Measurements from ENCODE around the gene ATP10D. TPM values are rescaled to one million over a fixed set of nuclear protein-coding genes. Genes with fewer than 3 reads are reported as not detected.

The ATP10D gene
- total RNA-seq, 2 experiments from 2014 or later = 3.7 to 4.1 TPM

DNA sequence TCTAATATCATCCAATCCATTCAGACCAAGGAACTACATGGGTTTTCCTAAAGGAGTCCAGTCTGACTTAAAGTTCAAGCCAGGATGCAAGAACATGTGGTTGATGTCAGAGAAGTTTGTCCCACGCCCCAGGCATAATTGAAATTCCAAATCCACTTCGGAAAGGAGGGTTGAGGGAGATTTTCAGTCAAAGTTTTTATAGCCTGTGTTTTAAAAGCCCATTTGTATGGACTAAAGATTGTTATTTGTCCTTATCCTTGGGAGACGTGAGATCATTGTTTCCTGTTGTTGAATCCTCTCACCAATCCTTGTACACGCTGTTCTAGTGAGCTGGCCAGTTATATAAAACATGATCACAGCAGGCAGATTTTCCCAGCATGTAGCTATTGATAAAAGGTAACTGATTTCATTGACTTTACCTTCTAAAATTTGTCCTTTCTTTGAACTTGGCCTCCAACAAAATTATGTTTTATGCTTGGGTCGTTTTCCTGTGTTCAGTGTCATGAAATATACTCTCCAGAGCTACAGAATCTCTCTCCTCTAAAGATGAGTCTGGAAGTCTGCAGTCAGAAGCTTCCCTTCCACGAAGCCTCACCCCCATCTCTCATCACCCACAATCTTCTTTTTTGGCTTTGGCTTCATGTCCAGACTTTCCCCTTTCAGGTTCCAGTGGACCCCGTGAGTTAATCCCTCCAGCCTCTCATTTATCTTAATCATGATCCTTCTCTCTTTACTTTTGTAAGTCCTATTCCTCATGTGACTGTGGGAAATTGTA, 92.9 kb downstream of the ATP10D start:
- DNase-seq = no peak
- H3K36me3 Mint-ChIP-seq (ENCODE audit: low read depth) = no peaks in the 10 kb centered on the region
- ChIA-PET POLR2A (no interaction called here), CTCF (no interaction called here)
- H3K4me1 Mint-ChIP-seq = no peaks in the 10 kb centered on the region
- no peaks in the 10 kb centered on the region for H3K27me3 Mint-ChIP-seq
- no peaks in the 10 kb centered on the region for H3K9me3 Mint-ChIP-seq
- H3K27ac Mint-ChIP-seq = no peak overlapping the region
- no peak overlapping the region for H3K4me3 Mint-ChIP-seq

DNA sequence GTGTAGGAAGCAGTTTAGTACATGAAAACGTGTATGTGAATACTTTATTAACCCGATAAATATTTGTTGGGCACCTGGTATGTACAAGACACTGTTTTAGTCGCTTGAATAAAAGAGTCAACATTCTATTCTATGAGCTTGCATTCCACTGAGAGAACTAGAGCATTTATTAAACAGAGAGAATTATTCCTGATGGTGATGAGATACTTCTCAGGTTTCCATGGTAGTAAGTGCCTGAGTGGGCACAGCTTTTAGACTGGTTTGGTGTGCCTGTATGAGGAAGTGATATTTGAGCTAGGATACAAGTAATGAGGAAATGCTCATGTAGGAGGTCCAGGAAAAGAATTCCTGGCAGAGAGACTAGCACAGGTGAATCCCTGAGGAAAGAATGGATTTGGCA, 94.2 kb downstream of the ATP10D start:
- H3K27me3 Mint-ChIP-seq = no peaks in the 10 kb centered on the region
- H3K4me1 Mint-ChIP-seq = no peaks in the 10 kb centered on the region
- no peaks in the 10 kb centered on the region for H3K36me3 Mint-ChIP-seq (ENCODE audit: low read depth)
- no peak for DNase-seq
- POLR2A ChIA-PET = no interaction called here
- no peaks in the 10 kb centered on the region for H3K9me3 Mint-ChIP-seq
- no peak overlapping the region for H3K27ac Mint-ChIP-seq
- no peak overlapping the region for H3K4me3 Mint-ChIP-seq
- CTCF ChIA-PET = no interaction called here

DNA sequence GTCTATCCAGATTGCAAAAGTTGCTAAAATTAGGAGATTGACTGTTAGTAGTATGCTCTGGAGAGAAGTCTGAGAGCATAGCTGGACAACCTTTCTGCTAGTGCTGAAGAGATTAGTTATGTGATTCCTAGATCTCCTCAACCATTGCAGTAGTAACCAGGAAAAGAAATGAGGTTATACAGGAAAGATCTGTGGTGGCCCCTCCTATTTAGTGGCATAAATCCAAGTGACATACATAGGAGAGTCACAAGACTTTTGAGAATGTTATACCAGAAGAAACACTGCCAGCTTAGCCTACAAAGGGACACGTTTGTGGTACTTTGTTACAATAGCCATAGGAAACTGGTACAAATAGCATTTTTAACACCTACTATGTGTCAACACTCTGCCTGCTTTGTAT, 105.2 kb downstream of the ATP10D start:
- peaks cover 3% of the 10 kb centered on the region for H3K4me1 Mint-ChIP-seq
- no peak for DNase-seq
- no peak overlapping the region for H3K27ac Mint-ChIP-seq
- peaks cover 3% of the 10 kb centered on the region for H3K36me3 Mint-ChIP-seq (ENCODE audit: low read depth)
- no peak overlapping the region for H3K4me3 Mint-ChIP-seq
- H3K9me3 Mint-ChIP-seq = no peaks in the 10 kb centered on the region
- H3K27me3 Mint-ChIP-seq = no peaks in the 10 kb centered on the region
- ChIA-PET POLR2A (interaction anchor here (0.6 kb wide), 1 partner anchor 327 kb away, joined by 3 read pairs; no protein-coding TSS in a partner anchor), CTCF (interaction anchor here (0.5 kb wide), 1 partner anchor 18 kb away, joined by 3 read pairs; no protein-coding TSS in a partner anchor)

DNA sequence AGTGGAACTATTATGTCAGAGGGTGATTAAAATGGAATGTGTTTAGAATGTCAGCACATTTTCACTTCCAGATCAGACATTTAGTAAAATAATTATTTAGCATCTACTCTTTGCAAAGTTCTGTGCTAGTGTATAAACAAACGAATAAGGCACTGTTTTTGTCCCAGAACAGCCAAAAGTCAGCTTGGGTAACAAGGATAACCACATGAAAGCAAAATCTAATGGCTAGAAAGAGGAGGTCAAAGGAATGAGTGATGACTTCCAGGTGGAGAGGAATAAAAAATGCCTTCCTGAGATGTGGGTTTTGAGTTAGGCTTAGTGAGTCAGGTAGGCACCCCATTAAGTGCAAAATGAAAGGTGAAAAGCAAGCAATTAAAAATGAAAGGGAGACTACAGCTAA, 112.6 kb downstream of the ATP10D start:
- no peak overlapping the region for H3K4me3 Mint-ChIP-seq
- no peak overlapping the region for H3K27ac Mint-ChIP-seq
- no peaks in the 10 kb centered on the region for H3K27me3 Mint-ChIP-seq
- CTCF ChIA-PET = no interaction called here
- H3K4me1 Mint-ChIP-seq = no peaks in the 10 kb centered on the region
- DNase-seq = no peak
- H3K9me3 Mint-ChIP-seq = no peaks in the 10 kb centered on the region
- POLR2A ChIA-PET = no interaction called here
- no peaks in the 10 kb centered on the region for H3K36me3 Mint-ChIP-seq (ENCODE audit: low read depth)

DNA sequence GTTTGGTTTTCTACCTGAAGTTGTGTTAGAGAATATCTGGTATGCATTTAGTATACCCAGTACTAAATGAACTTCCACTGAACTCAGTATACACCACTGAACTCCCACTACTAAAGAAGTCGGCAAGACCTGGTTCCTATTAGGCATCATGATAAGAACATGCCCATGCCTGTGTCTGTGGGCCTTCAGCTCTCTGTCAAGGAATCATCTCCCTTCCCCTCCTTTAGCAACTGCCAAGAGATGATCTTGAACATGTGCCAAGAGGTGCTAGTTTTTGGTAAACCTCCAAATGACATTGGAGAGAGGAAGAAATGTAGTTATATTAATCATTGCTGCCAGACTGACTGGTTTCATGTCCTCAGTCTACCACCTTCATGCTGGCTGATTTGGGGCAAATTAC, 113.2 kb downstream of the ATP10D start:
- ChIA-PET POLR2A (no interaction called here), CTCF (no interaction called here)
- no peaks in the 10 kb centered on the region for H3K27me3 Mint-ChIP-seq
- H3K9me3 Mint-ChIP-seq = no peaks in the 10 kb centered on the region
- H3K4me3 Mint-ChIP-seq = no peak overlapping the region
- no peak overlapping the region for H3K27ac Mint-ChIP-seq
- no peak for DNase-seq
- no peaks in the 10 kb centered on the region for H3K36me3 Mint-ChIP-seq (ENCODE audit: low read depth)
- H3K4me1 Mint-ChIP-seq = no peaks in the 10 kb centered on the region

DNA sequence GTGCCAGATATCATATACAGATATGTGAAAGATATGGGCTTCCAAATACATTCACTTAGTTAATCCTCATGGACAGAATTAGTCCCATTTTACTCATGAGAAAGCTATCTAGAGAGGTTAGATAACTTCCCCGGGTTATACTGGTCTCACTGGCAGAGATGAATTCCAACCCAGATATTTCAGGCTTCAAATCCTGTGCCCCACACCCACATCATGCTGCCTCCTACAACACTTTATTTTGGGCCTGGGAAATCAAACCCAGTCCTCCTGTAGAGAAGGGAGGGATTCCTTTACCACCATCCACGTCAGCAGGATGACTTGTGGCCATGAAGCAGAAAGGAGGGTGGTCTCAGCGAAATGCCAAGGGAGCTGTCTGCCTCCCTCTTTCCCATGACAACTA, 113.8 kb downstream of the ATP10D start:
- Mint-ChIP-seq H3K4me3 (no peak overlapping the region), H3K27ac (no peak overlapping the region), H3K27me3 (no peaks in the 10 kb centered on the region), H3K36me3 (ENCODE audit: low read depth) (no peaks in the 10 kb centered on the region), H3K9me3 (no peaks in the 10 kb centered on the region), H3K4me1 (no peaks in the 10 kb centered on the region)
- DNase-seq = no peak
- ChIA-PET CTCF (no interaction called here), POLR2A (no interaction called here)

DNA sequence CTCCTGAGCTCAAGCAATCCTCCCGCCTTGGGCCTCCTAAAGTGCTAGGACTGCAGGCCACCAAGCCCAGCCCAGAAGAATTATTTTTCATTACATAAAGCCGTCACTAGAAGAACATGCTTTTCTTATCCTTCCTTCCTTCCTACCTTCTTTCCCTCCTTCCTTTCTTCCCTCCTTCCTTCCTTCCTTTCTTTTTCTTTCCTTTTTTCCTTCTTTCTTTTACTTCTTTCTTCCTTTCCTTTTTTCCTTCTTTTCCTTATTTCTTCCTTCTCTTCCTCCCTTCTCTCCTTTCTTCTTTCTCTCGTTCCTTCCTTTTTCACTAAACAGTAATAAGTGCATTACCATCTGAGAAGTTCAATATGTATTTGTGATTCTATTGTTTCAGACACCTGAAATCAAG, 121.4 kb downstream of the ATP10D start:
- H3K4me1 Mint-ChIP-seq = no peaks in the 10 kb centered on the region
- H3K27me3 Mint-ChIP-seq = no peaks in the 10 kb centered on the region
- no peak for DNase-seq
- ChIA-PET POLR2A (no interaction called here), CTCF (no interaction called here)
- no peak overlapping the region for H3K27ac Mint-ChIP-seq
- peaks cover 3% of the 10 kb centered on the region for H3K9me3 Mint-ChIP-seq
- no peaks in the 10 kb centered on the region for H3K36me3 Mint-ChIP-seq (ENCODE audit: low read depth)
- no peak overlapping the region for H3K4me3 Mint-ChIP-seq

DNA sequence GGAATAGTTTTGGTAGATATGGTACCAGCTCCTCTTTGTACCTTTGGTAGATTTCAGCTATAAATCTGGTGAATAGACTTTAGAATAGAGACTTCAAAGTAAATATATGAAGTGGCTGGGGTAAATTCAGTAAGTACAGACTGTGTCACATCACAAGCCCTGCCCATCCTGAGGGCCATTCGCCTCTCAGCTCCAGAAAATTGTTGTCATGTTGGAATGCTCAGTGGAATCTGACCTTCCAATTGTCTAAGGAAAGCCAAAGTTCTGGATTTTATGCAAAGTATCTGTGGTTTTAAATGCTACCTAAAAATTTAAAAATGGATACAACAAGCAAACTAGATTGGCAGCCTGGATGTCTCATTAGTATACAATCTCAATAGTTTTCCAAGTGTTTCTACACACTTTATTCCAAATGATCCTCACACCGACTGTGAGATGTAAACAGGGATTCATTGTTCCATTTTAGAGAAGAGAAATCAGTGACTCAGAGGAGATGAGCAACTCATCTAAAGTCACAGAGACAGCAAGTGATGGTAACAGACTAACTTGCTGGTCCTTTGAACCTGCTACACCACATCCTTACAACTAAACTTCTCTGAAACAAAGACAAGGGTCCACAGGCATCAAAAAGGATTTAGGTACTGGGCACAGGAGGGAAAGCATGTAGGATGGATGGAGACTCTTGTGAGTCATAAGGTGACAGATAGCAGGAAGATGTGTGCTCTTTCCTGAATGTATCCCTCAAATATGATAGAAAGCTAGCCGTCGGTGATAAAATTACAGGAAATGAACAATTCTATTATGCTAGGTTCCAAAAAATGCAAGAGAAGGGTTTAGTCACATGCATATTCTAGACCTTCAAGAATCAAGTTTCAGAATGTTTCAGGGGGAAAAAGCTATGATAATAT, 127.3 kb downstream of the ATP10D start:
- DNase-seq = no peak
- CTCF ChIA-PET = no interaction called here
- no peak overlapping the region for H3K27ac Mint-ChIP-seq
- POLR2A ChIA-PET = no interaction called here
- H3K36me3 Mint-ChIP-seq (ENCODE audit: low read depth) = no peaks in the 10 kb centered on the region
- H3K4me1 Mint-ChIP-seq = no peaks in the 10 kb centered on the region
- no peaks in the 10 kb centered on the region for H3K27me3 Mint-ChIP-seq
- H3K9me3 Mint-ChIP-seq = no peaks in the 10 kb centered on the region
- no peak overlapping the region for H3K4me3 Mint-ChIP-seq

DNA sequence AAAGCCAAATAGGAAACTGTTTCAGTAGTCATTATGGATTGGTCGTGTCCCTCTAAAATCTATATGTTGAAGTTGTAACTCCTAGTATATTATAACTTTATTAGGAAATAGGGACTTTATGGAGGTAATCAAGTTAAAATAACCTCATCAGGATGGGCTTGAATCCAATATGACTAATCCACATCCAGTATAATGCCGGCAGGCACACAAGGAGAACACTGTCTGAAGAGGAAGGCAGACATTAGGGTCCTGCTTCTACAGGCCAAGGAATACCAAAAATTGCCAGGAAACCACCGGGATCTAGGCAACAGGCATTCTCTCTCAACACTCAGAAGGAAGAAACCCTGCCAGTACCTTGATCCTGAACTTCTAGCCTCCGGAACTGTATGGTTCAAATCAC, 130.3 kb downstream of the ATP10D start:
- Mint-ChIP-seq H3K9me3 (no peaks in the 10 kb centered on the region), H3K36me3 (ENCODE audit: low read depth) (no peaks in the 10 kb centered on the region), H3K27me3 (peaks cover 2% of the 10 kb centered on the region), H3K4me3 (no peak overlapping the region), H3K27ac (no peak overlapping the region), H3K4me1 (no peaks in the 10 kb centered on the region)
- ChIA-PET POLR2A (no interaction called here), CTCF (no interaction called here)
- no peak for DNase-seq

DNA sequence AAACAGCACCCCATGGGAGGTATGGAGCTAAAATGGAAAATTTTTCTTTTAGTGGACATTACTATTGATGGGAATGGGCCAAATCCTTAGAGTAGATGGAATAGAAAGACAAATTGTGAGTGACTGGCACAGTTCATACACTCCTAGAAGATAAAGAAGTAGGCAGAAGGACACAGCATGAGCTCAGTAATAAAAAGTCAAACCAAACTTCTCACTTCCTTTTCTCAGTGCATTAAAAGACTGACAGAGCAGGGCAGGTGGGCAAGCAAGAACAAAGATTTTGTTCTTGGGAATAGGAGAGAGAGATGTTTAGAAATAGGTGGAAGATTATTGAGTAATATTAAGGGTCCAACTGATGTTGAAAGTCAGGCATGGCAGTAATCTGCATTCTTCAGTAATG, 132.5 kb downstream of the ATP10D start:
- DNase-seq = no peak
- H3K9me3 Mint-ChIP-seq = no peaks in the 10 kb centered on the region
- ChIA-PET CTCF (no interaction called here), POLR2A (no interaction called here)
- no peak overlapping the region for H3K4me3 Mint-ChIP-seq
- no peak overlapping the region for H3K27ac Mint-ChIP-seq
- H3K36me3 Mint-ChIP-seq (ENCODE audit: low read depth) = no peaks in the 10 kb centered on the region
- peaks cover 2% of the 10 kb centered on the region for H3K27me3 Mint-ChIP-seq
- no peaks in the 10 kb centered on the region for H3K4me1 Mint-ChIP-seq

DNA sequence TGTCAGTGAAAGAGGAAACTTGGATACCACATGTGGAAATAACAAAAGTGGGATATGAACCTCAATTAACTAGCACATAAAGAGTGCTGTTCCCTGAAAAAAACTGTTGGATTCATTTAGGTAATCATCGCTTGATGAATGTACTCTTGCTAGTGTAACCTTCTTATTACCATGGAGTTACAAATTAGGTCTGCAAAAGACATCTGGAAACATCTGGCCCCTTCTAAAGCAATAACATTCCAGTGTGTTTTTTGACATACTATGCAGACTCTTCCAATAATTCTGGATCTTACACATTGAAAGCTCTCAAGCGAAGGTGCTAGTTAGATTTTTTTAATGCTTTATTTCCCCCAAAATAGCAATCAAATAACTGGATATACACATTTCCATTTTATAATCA, 134.6 kb downstream of the ATP10D start:
- no peaks in the 10 kb centered on the region for H3K9me3 Mint-ChIP-seq
- DNase-seq = no peak
- ChIA-PET POLR2A (interaction anchor here (0.7 kb wide), 1 partner anchor 430 kb away, joined by 3 read pairs; no protein-coding TSS in a partner anchor), CTCF (no interaction called here)
- no peaks in the 10 kb centered on the region for H3K4me1 Mint-ChIP-seq
- H3K4me3 Mint-ChIP-seq = no peak overlapping the region
- H3K27ac Mint-ChIP-seq = no peak overlapping the region
- peaks cover 4% of the 10 kb centered on the region for H3K27me3 Mint-ChIP-seq
- no peaks in the 10 kb centered on the region for H3K36me3 Mint-ChIP-seq (ENCODE audit: low read depth)

DNA sequence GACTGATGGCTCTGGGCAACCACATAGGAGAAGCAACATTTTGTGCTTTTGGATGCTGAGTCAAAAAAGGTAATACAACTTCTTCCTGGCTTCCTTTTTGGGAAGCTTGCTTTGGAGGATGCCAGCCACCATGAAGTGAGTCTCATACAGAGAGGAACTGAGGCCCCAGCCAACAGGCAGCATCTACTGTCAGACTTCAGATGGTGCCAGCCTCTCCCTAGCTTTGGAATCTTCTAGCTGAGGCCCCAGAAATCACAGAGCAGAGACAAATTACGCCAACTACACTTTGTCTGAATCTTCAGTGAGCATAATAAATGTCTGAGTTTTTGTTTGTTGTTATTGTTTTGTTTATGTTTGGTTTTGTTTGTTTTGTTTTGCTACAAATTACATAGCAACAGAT, 136.1 kb downstream of the ATP10D start:
- POLR2A ChIA-PET = no interaction called here
- DNase-seq = no peak
- no peaks in the 10 kb centered on the region for H3K9me3 Mint-ChIP-seq
- no peaks in the 10 kb centered on the region for H3K4me1 Mint-ChIP-seq
- H3K4me3 Mint-ChIP-seq = no peak overlapping the region
- peaks cover 4% of the 10 kb centered on the region for H3K27me3 Mint-ChIP-seq
- H3K36me3 Mint-ChIP-seq (ENCODE audit: low read depth) = no peaks in the 10 kb centered on the region
- CTCF ChIA-PET = no interaction called here
- H3K27ac Mint-ChIP-seq = no peak overlapping the region

DNA sequence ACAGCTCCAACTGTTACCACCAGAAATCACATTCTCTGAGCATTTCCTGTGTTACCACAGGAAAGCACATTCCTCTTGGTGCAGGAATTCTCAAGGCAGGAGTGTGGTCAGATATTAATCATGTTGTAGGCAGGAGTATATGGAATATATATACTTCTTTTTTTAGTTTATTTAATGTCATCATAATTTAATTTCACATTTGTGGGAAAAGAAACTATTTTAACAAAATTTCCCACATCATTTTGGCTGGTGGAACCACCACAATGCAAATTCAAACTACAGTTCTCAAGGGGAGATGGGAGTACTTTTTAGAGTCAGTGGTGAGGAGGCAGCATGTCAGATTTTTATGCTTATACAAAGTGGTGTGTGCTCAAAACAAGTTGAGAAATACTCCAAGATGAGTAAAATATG, 139.0 kb downstream of the ATP10D start:
- H3K27ac Mint-ChIP-seq = no peak overlapping the region
- ChIA-PET POLR2A (interaction anchor here (0.7 kb wide), 1 partner anchor 19 kb away, joined by 4 read pairs; no protein-coding TSS in a partner anchor), CTCF (no interaction called here)
- no peaks in the 10 kb centered on the region for H3K36me3 Mint-ChIP-seq (ENCODE audit: low read depth)
- DNase-seq = no peak
- H3K4me3 Mint-ChIP-seq = no peak overlapping the region
- no peaks in the 10 kb centered on the region for H3K9me3 Mint-ChIP-seq
- H3K4me1 Mint-ChIP-seq = no peaks in the 10 kb centered on the region
- peaks cover 3% of the 10 kb centered on the region for H3K27me3 Mint-ChIP-seq
